Measurements from ENCODE around the gene TNFRSF4. TPM values are rescaled to one million over a fixed set of nuclear protein-coding genes. Genes with fewer than 3 reads are reported as not detected.
"Not testable (repeated sequence)": the region's sequence is repeated elsewhere in the genome, so short reads cannot be mapped to it uniquely, and the experiment has no call there.

The TNFRSF4 gene
- total RNA-seq, 1 donor from 2014 or later = 0.38 TPM

DNA sequence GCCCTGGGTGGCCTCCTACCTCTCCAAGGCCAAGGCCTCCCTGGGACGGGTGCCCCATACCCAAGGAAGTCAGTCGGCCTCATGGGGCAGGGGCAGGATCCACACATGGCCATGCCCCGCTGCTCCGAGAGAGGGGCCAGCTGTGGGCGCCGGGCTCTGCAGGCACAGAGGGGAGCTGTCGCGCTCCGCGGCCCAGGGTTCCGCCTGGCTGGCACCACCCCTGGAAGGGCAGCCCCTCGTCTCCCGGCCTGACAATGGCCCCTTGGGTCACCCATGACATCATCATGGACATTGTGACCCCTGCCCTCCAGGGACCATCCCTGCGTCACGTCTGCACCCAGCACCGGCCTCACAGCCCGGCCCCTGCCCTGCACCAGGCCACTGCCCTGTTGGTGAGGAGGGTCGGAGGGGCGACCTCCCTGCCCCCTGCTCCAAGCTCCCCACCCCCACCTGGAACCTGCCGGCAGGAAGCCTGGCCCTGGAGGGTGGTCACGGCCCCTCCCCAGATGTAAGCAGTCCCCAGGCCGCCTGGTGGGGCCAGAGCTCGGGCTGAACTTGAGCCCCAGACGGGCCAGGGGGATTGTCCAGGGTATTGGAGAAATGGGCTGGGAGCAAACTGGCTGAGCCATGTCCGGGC lies 34.5 kb downstream of the TNFRSF4 start:
- TF ChIP-seq, protein P1, sequence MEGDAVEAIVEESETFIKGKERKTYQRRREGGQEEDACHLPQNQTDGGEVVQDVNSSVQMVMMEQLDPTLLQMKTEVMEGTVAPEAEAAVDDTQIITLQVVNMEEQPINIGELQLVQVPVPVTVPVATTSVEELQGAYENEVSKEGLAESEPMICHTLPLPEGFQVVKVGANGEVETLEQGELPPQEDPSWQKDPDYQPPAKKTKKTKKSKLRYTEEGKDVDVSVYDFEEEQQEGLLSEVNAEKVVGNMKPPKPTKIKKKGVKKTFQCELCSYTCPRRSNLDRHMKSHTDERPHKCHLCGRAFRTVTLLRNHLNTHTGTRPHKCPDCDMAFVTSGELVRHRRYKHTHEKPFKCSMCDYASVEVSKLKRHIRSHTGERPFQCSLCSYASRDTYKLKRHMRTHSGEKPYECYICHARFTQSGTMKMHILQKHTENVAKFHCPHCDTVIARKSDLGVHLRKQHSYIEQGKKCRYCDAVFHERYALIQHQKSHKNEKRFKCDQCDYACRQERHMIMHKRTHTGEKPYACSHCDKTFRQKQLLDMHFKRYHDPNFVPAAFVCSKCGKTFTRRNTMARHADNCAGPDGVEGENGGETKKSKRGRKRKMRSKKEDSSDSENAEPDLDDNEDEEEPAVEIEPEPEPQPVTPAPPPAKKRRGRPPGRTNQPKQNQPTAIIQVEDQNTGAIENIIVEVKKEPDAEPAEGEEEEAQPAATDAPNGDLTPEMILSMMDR (IDR thresholded peaks at IDR 0.05; ENCODE audit: unreplicated experiment) = no peak
- H3K4me3 Mint-ChIP-seq (ENCODE audit: low read depth) = no peak overlapping the region
- peaks cover 4% of the 10 kb centered on the region for H3K27me3 Mint-ChIP-seq
- H3K27ac Mint-ChIP-seq = no peak overlapping the region
- DNase-seq (ENCODE audit: low spot score, unreplicated experiment) = no peak
- H3K4me1 Mint-ChIP-seq (ENCODE audit: low read depth) = peaks cover 2% of the 10 kb centered on the region
- peaks cover 4% of the 10 kb centered on the region for H3K36me3 Mint-ChIP-seq (ENCODE audit: insufficient read depth)
- no peaks in the 10 kb centered on the region for H3K9me3 Mint-ChIP-seq (ENCODE audit: low read depth)

DNA sequence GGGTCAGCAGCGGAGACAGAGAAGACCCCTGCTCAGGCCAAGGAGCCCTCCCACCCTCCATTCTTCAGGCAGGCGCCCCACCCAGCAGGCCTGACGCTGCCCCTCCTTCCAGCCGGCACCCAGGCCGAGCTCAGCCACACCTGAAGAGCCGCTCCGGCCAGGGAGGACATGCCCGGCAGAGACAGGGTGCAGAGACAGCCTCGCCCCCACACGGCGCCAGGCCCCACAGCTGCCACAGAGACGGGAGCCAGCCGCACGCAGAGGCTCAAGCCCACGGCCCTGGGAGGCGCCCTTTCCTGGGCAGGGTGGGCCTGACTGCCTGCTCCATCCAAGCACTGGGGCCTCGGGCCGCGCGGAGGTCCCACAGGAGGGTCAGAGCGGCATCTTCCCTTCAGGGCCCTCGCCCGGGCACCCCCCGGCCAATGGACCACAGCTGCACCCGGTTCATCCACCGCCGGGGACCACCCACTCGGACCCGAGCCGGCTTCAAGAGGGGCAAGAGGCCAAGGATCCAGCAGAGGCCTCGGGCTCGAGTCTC lies 35.1 kb downstream of the TNFRSF4 start:
- no peak for DNase-seq (ENCODE audit: low spot score, unreplicated experiment)
- Mint-ChIP-seq H3K4me3 (ENCODE audit: low read depth) (no peak overlapping the region), H3K27ac (no peak overlapping the region), H3K4me1 (ENCODE audit: low read depth) (peaks cover 2% of the 10 kb centered on the region), H3K36me3 (ENCODE audit: insufficient read depth) (peaks cover 4% of the 10 kb centered on the region), H3K27me3 (peaks cover 4% of the 10 kb centered on the region), H3K9me3 (ENCODE audit: low read depth) (no peaks in the 10 kb centered on the region)
- TF ChIP-seq, protein P1 (IDR thresholded peaks at IDR 0.05; ENCODE audit: unreplicated experiment) = no peak

DNA sequence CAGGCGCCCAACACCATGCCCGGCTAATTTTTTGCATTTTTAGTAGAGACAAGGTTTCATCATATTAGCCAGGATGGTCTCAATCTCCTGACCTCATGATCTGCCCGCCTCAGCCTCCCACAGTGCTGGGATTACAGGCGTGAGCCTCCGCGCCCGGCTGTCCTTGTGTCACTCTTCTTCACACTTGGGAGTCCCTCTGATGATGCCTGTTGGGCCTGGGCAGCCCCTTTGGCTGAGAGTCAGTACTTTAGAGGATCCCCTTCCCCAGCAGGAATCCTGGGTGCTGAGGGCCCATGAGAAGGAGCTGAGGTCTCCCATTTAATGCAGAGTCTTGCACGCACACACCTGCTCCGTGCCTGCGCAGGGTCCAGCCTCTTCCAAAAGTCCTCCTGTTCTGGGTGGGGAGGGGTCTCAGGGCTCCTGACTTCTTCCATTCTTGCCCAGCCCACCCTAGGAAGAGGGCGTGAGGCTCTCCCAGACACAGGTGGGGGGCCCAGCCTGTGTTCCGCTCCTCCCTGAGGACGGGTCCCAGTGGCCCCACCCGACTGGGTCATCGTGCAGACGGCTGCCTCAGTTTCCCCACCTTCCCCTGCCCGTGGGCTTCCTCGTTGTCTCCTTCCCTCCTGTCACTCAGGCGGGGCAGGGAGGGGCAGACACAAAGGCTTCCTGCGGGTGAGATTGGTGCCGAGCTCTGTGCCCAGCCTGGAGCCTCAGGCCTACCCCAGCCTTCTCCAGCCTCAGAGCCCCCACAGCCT lies 36.3 kb downstream of the TNFRSF4 start:
- no peak overlapping the region for H3K27ac Mint-ChIP-seq
- H3K27me3 Mint-ChIP-seq = peaks cover 4% of the 10 kb centered on the region
- no peak overlapping the region for H3K4me3 Mint-ChIP-seq (ENCODE audit: low read depth)
- peaks cover 3% of the 10 kb centered on the region for H3K36me3 Mint-ChIP-seq (ENCODE audit: insufficient read depth)
- H3K4me1 Mint-ChIP-seq (ENCODE audit: low read depth) = peaks cover 2% of the 10 kb centered on the region
- no peak for DNase-seq (ENCODE audit: low spot score, unreplicated experiment)
- TF ChIP-seq, protein P1 (IDR thresholded peaks at IDR 0.05; ENCODE audit: unreplicated experiment) = no peak
- H3K9me3 Mint-ChIP-seq (ENCODE audit: low read depth) = no peaks in the 10 kb centered on the region

DNA sequence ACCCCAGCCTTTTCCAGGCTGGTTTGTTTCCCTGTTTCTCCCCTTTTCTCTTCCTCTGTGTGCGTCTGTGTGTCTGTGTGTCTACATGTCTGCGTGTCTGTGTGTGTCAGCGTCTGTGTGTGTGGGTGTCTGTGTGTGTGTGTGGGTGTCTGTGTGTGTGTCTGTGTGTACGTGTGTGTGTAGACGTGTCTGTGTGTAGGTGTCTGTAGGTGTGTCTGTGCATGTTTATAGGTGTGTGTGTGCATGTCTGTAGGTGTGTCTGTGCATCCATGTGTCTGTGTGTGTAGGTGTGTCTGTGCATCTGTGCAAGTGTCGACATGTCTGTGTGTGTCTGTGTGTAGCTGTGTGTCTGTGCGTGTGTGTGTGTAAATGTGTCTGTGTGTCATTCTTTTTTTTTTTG lies 37.0 kb downstream of the TNFRSF4 start:
- Mint-ChIP-seq H3K36me3 (ENCODE audit: insufficient read depth) (peaks cover 3% of the 10 kb centered on the region), H3K27ac (no peak overlapping the region), H3K9me3 (ENCODE audit: low read depth) (no peaks in the 10 kb centered on the region), H3K4me3 (ENCODE audit: low read depth) (no peak overlapping the region), H3K4me1 (ENCODE audit: low read depth) (peaks cover 2% of the 10 kb centered on the region), H3K27me3 (peaks cover 4% of the 10 kb centered on the region)
- TF ChIP-seq, protein P1 (IDR thresholded peaks at IDR 0.05; ENCODE audit: unreplicated experiment) = no peak
- no peak for DNase-seq (ENCODE audit: low spot score, unreplicated experiment)

DNA sequence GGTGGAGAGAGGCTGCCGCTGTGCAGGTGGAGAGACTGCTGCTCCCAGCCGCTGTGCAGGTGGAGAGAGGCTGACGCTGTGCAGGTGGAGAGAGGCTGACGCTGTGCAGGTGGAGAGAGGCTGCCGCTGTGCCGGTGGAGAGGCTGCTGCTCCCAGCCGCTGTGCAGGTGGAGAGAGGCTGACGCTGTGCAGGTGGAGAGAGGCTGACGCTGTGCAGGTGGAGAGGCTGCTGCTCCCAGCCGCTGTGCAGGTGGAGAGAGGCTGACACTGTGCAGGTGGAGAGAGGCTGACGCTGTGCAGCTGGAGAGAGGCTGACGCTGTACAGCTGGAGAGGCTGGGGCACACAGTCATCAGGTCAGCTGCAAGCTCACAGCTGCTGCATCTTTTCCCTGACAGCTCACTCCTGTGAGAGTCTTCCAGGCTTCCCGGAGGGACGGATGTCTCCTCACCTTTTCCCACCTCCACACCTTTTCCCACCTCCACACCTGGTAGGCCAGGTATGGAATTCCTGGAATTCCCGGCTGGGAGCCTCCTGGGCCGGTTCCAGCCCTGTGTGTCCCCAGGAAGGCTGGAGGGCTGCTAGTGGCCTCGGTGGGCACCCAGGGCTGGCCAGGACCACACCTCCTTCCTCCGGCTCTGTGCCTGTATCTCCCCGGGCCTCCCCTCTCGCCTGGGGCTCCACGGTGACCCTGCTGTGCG lies 37.7 kb downstream of the TNFRSF4 start:
- H3K4me1 Mint-ChIP-seq (ENCODE audit: low read depth); H3K27me3 Mint-ChIP-seq; H3K9me3 Mint-ChIP-seq (ENCODE audit: low read depth); H3K4me3 Mint-ChIP-seq (ENCODE audit: low read depth); H3K27ac Mint-ChIP-seq; H3K36me3 Mint-ChIP-seq (ENCODE audit: insufficient read depth); DNase-seq (ENCODE audit: low spot score, unreplicated experiment): not testable (repeated sequence)

All from progenitor cell of endocrine pancreas (in vitro differentiated cells).